NCI-H226 (cell line): ENCODE measurements around the gene VPS26C.
"Not testable (repeated sequence)": the region's sequence is repeated elsewhere in the genome, so short reads cannot be mapped to it uniquely, and the experiment has no call there.

Source experiments
- DNase-seq: peaks from one replicate; pipeline ENCODE4 v3.0.0-alpha.2; 2015

VPS26C gene

GRCh38 chr21:37267269-37268185 is at the start of gene VPS26C:
TSS of gene VPS26C (minus strand) at chr21:37267334. CDS start at chr21:37267294, 40 bp downstream.
- DNase-seq, result peak; percentile 99

GRCh38 chr21:37316072-37316471 is 48.9 kb upstream of the VPS26C start:
- DNase-seq, result not testable (repeated sequence)

GRCh38 chr21:37300114-37300751 is 33.1 kb upstream of the VPS26C start:
- no peak for DNase-seq

- DNase-seq, result no peak
These were observed 30.2 kb upstream of the VPS26C start for GRCh38 chr21:37297364-37297763.

- DNase-seq, result no peak
These were observed 27.5 kb upstream of the VPS26C start for GRCh38 chr21:37294679-37295078.

GRCh38 chr21:37292941-37293340 is 25.8 kb upstream of the VPS26C start:
- no peak for DNase-seq

GRCh38 chr21:37292041-37292440 is 24.9 kb upstream of the VPS26C start:
- DNase-seq, result no peak

GRCh38 chr21:37283191-37283710 is 16.1 kb upstream of the VPS26C start:
- not testable (repeated sequence) for DNase-seq

- DNase-seq, result not testable (repeated sequence)
These were observed 15.5 kb upstream of the VPS26C start for GRCh38 chr21:37282602-37283001.

GRCh38 chr21:37281993-37282392 is 14.9 kb upstream of the VPS26C start:
- no peak for DNase-seq

GRCh38 chr21:37281579-37281978 is 14.4 kb upstream of the VPS26C start:
- no peak for DNase-seq

- not testable (repeated sequence) for DNase-seq
These were observed 12.1 kb upstream of the VPS26C start for GRCh38 chr21:37279271-37279670.

GRCh38 chr21:37278199-37278598 is 11.1 kb upstream of the VPS26C start:
- no peak for DNase-seq

- DNase-seq, result no peak
These were observed 9.2 kb upstream of the VPS26C start for GRCh38 chr21:37276377-37276776.

GRCh38 chr21:37273911-37274690 is 7.0 kb upstream of the VPS26C start:
- no peak for DNase-seq

GRCh38 chr21:37273440-37273839 is 6.3 kb upstream of the VPS26C start:
- DNase-seq, result no peak

- no peak for DNase-seq
These were observed 5.8 kb upstream of the VPS26C start for GRCh38 chr21:37272897-37273296.

- DNase-seq, result no peak
These were observed 3.6 kb upstream of the VPS26C start for GRCh38 chr21:37270576-37271365.

- no peak for DNase-seq
These were observed 2.3 kb upstream of the VPS26C start for GRCh38 chr21:37269481-37269880.

GRCh38 chr21:37268186-37268503 is 1.0 kb upstream of the VPS26C start:
- no peak for DNase-seq

GRCh38 chr21:37266515-37267221 is 466 bp downstream of the VPS26C start:
- DNase-seq, result peak; percentile 18

GRCh38 chr21:37264808-37265207 is 2.3 kb downstream of the VPS26C start:
- DNase-seq, result peak; percentile 9
